IMR-90 (cell line): ENCODE results near the gene ADCY2. TPM values are rescaled to one million over a fixed set of nuclear protein-coding genes. Genes with fewer than 3 reads are reported as not detected.

Experiments
- ATAC-seq: fragments of 200-7000 bp; cut with Tn5 transposase; 2 replicates; pipeline ENCODE4 v1.9.1; 2020; ENCODE audit warnings: low read depth, mild to moderate bottlenecking, moderate library complexity
- BruUV-seq: library from RNA; stranded (reverse); fragments of 400-500 nt; replicated peaks from 2 replicates; lab custom pipeline; 2021; lab: Mats Ljungman, UMichigan
- CTCF ChIA-PET: fragments of 300-600 bp; formaldehyde crosslinking; extraction: SDS; loops from one replicate; lab custom pipeline; 2021; ENCODE audit warnings: antibody characterized with exemption; lab: Yijun Ruan, JAX
- POLR2A ChIA-PET: fragments of 300-600 bp; sonication (Branson Sonifier 250); formaldehyde crosslinking; loops from one replicate; lab custom pipeline; 2022; ENCODE audit warnings: antibody characterized with exemption; ENCODE audit not compliant: unreplicated experiment; lab: Charles Lee
- DNase-seq: peaks from one replicate; pipeline ENCODE4 v3.0.0; 2013
- H2AFZ ChIP-seq: replicated peaks from 2 replicates; pipeline ENCODE3; 2013; ENCODE audit warnings: low read length, mild to moderate bottlenecking; ENCODE audit not compliant: poor library complexity
- H2AK5ac ChIP-seq: 2 replicates; pipeline ENCODE4 v1.6.1; 2013; ENCODE audit warnings: low read depth, low read length, inconsistent platforms
- H2AK9ac ChIP-seq: replicated peaks from 2 replicates; pipeline ENCODE3; 2013; ENCODE audit warnings: mild to moderate bottlenecking, low read depth, low read length, moderate library complexity; ENCODE audit not compliant: poor library complexity
- H2BK120ac ChIP-seq: 2 replicates; pipeline ENCODE4 v1.6.1; 2013; ENCODE audit warnings: low read depth, low read length, inconsistent platforms
- H2BK15ac ChIP-seq: 3 replicates; pipeline ENCODE4 v1.6.1; 2013; ENCODE audit warnings: low read depth, low read length, inconsistent platforms
- H2BK20ac ChIP-seq: 2 replicates; pipeline ENCODE4 v1.6.1; 2013; ENCODE audit warnings: low read depth, mild to moderate bottlenecking, inconsistent platforms, low read length, moderate library complexity
- H2BK5ac ChIP-seq: 2 replicates; pipeline ENCODE4 v1.6.1; 2013; ENCODE audit warnings: mild to moderate bottlenecking, low read depth, low read length, inconsistent platforms; ENCODE audit not compliant: poor library complexity, severe bottlenecking
- H3K14ac ChIP-seq: replicated peaks from 2 replicates; pipeline ENCODE4 v1.6.1; 2013; ENCODE audit warnings: low read depth, low read length, inconsistent platforms
- H3K18ac ChIP-seq: 2 replicates; pipeline ENCODE4 v1.6.1; 2013; ENCODE audit warnings: low read depth, low read length, control low read depth
- H3K23ac ChIP-seq: 2 replicates; pipeline ENCODE4 v1.6.1; 2013; ENCODE audit warnings: low read depth, low read length, inconsistent platforms
- H3K27ac ChIP-seq: 2 replicates; pipeline ENCODE4 v1.5.1; 2013; ENCODE audit warnings: mild to moderate bottlenecking, control low read depth, low read length; ENCODE audit not compliant: insufficient read depth
- H3K27me3 ChIP-seq: 2 replicates; pipeline ENCODE4 v1.6.1; 2013; ENCODE audit warnings: low read length; ENCODE audit not compliant: control insufficient read depth, insufficient read depth
- H3K36me3 ChIP-seq: 2 replicates; pipeline ENCODE4 v1.6.1; 2013; ENCODE audit warnings: low read length, mixed read lengths; ENCODE audit not compliant: control insufficient read depth, insufficient read depth
- H3K4ac ChIP-seq: 2 replicates; pipeline ENCODE4 v1.6.1; 2013; ENCODE audit warnings: low read depth, low read length, inconsistent platforms
- H3K4me1 ChIP-seq: 2 replicates; pipeline ENCODE4 v1.6.1; 2013; ENCODE audit warnings: low read length, mixed read lengths; ENCODE audit not compliant: control insufficient read depth, insufficient read depth
- H3K4me2 ChIP-seq: 2 replicates; pipeline ENCODE4 v1.6.1; 2013; ENCODE audit warnings: low read depth, mild to moderate bottlenecking, control low read depth, low read length, moderate library complexity
- H3K4me3 ChIP-seq: 2 replicates; pipeline ENCODE4 v1.5.1; 2013; ENCODE audit warnings: low read depth, mild to moderate bottlenecking, control low read depth, low read length, moderate library complexity; ENCODE audit not compliant: insufficient read depth
- H3K56ac ChIP-seq: 2 replicates; pipeline ENCODE4 v1.6.1; 2013; ENCODE audit warnings: low read length, inconsistent platforms; ENCODE audit not compliant: insufficient read depth; ENCODE audit errors: extremely low read depth
- H3K79me1 ChIP-seq, 2 experiments: 2 replicates each; pipeline ENCODE4 v1.6.1; 2013; ENCODE audit warnings: low read length in 2 of 2, inconsistent platforms in 1 of 2, low read depth in 1 of 2
- H3K9ac ChIP-seq: 2 replicates; pipeline ENCODE4 v1.6.1; 2013; ENCODE audit warnings: low read depth, low read length, control low read depth
- H3K9me1 ChIP-seq: 2 replicates; pipeline ENCODE4 v1.6.1; 2013; ENCODE audit warnings: low read length, inconsistent platforms; ENCODE audit not compliant: insufficient read depth
- H3K9me3 ChIP-seq: 2 replicates; pipeline ENCODE4 v1.6.1; 2013; ENCODE audit warnings: low read length; ENCODE audit not compliant: control insufficient read depth, insufficient read depth
- H4K20me1 ChIP-seq: 2 replicates; pipeline ENCODE4 v1.6.1; 2013; ENCODE audit warnings: low read length, inconsistent platforms; ENCODE audit not compliant: insufficient read depth
- H4K5ac ChIP-seq: 2 replicates; pipeline ENCODE4 v1.6.1; 2013; ENCODE audit warnings: mild to moderate bottlenecking, low read depth, low read length, control low read depth
- H4K8ac ChIP-seq, 2 experiments: 2 replicates each; pipeline ENCODE4 v1.6.1; 2013; ENCODE audit warnings: low read depth in 2 of 2, low read length in 2 of 2, control low read depth in 1 of 2, inconsistent platforms in 1 of 2
- H4K91ac ChIP-seq: 2 replicates; pipeline ENCODE4 v1.6.1; 2013; ENCODE audit warnings: low read depth, low read length, inconsistent platforms; ENCODE audit not compliant: insufficient read depth
- BHLHE40 ChIP-seq: fragments of 150-350 bp; IDR thresholded peaks from 2 replicates; pipeline ENCODE4 v1.6.1; 2016; ENCODE audit warnings: mild to moderate bottlenecking, low read depth, low read length
- CEBPB ChIP-seq: IDR thresholded peaks from 2 replicates; pipeline ENCODE4 v1.6.1; 2012; ENCODE audit warnings: low read depth, low read length, improper control_type of control experiment
- CHD1 ChIP-seq: IDR thresholded peaks from 2 replicates; pipeline ENCODE4 v1.6.1; 2012; ENCODE audit warnings: low read depth, low read length, improper control_type of control experiment
- CTCF ChIP-seq: conservative IDR thresholded peaks from 2 replicates; pipeline ENCODE4 v1.5.1; 2012; ENCODE audit warnings: mild to moderate bottlenecking, low read depth, low read length, improper control_type of control experiment
- FOS ChIP-seq: fragments of 150-350 bp; IDR thresholded peaks from 2 replicates; pipeline ENCODE4 v1.6.1; 2016; ENCODE audit warnings: low read depth, low read length
- MAFK ChIP-seq: IDR thresholded peaks from 2 replicates; pipeline ENCODE4 v1.6.1; 2012; ENCODE audit warnings: low read depth, low read length, improper control_type of control experiment
- MAZ ChIP-seq: IDR thresholded peaks from 2 replicates; pipeline ENCODE4 v1.6.1; 2012; ENCODE audit warnings: low read depth, mild to moderate bottlenecking, low read length, improper control_type of control experiment, moderate library complexity, borderline replicate concordance
- MXI1 ChIP-seq: IDR thresholded peaks from 2 replicates; pipeline ENCODE4 v1.6.1; 2012; ENCODE audit warnings: low read depth, mild to moderate bottlenecking, low read length, moderate library complexity, borderline replicate concordance
- NFE2L2 ChIP-seq: fragments of 150-350 bp; IDR thresholded peaks from 2 replicates; pipeline ENCODE4 v1.6.1; 2016; ENCODE audit warnings: low read depth, mild to moderate bottlenecking, low read length
- POLR2A ChIP-seq: IDR thresholded peaks from 2 replicates; pipeline ENCODE4 v1.6.1; 2012; ENCODE audit warnings: mild to moderate bottlenecking, low read depth, low read length
- RAD21 ChIP-seq: IDR thresholded peaks from 2 replicates; pipeline ENCODE4 v1.6.1; 2012; ENCODE audit warnings: low read length, improper control_type of control experiment
- RCOR1 ChIP-seq: IDR thresholded peaks from 2 replicates; pipeline ENCODE4 v1.6.1; 2012; ENCODE audit warnings: mild to moderate bottlenecking, low read length, improper control_type of control experiment; ENCODE audit not compliant: insufficient replicate concordance
- RFX5 ChIP-seq: IDR thresholded peaks from 2 replicates; pipeline ENCODE4 v1.8.0; 2012; ENCODE audit warnings: low read depth, mild to moderate bottlenecking, low read length, moderate library complexity
- SMC3 ChIP-seq: fragments of 150-350 bp; IDR thresholded peaks from 2 replicates; pipeline ENCODE4 v1.6.1; 2016; ENCODE audit warnings: low read depth, mild to moderate bottlenecking, antibody characterized with exemption, low read length, moderate library complexity
- dilution Hi-C: fragments of 300-500 bp; cut with HindIII; formaldehyde crosslinking; loops from one replicate; pipeline ENCODE4 v1.14.3; 2018; ENCODE audit warnings: low sequenced_read_pairs; ENCODE audit not compliant: unreplicated experiment
- in situ Hi-C: fragments of 300-500 bp; cut with MboI; formaldehyde crosslinking; loops from 3 replicates; pipeline ENCODE4 v1.14.3; 2019; ENCODE audit warnings: low sequenced_read_pairs, inconsistent platforms, mixed read lengths
- intact Hi-C: fragments of 100-400 bp; cut with micrococcal nuclease; formaldehyde crosslinking; loops from 2 replicates; pipeline ENCODE4 v1.10.0; 2022
- polyA plus RNA-seq, 3 experiments: library from polyadenylated mRNA; depleted of rRNA; stranded (reverse); fragments of >200 nt; gene quantifications; 2 replicates each; pipeline ENCODE4 v1.2.3, GENCODE V29; 2012; ENCODE audit warnings: low replicate concordance in 1 of 3
- total RNA-seq: library from RNA; depleted of rRNA; stranded (reverse); fragments of >200 nt; gene quantifications from 2 replicates; pipeline ENCODE4 v1.2.3, GENCODE V29; 2012
- TF ChIP-seq, protein P1 (sequence below): fragments of 150-350 bp; IDR thresholded peaks from 2 replicates; pipeline ENCODE4 v1.6.1; 2016; ENCODE audit warnings: low read depth, mild to moderate bottlenecking, low read length, moderate library complexity, borderline replicate concordance
- TF ChIP-seq, protein P2 (sequence below): fragments of 150-350 bp; IDR thresholded peaks from 2 replicates; pipeline ENCODE4 v1.6.1; 2017; ENCODE audit warnings: mild to moderate bottlenecking, antibody characterized with exemption, low read length, low read depth

ADCY2 gene
- total and polyA plus RNA-seq, 2 of the 4 experiments (the other 2 are of a cell fraction), result not detected

DNA sequence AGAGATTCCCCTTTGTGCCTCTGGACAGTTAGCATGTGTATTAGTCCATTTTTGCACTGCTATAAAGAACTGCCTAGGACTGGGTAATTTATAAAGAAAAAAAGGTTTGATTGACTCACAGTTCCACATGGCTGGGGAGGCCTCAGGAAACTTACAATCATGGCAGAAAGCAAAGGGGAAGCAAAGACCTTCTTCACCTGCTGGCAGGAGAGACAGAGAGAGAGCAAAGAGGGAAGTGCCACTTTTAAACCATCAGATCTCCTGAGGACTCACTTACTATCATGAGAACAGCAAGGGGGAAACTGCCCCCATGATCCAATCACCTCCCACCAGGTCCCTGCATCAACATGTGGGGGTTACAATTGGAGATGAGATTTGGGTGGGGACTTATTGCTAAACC lies 449.0 kb downstream of the ADCY2 start:
- ATAC-seq (no peak), DNase-seq (no peak)
- Histone ChIP-seq H3K36me3 (no peaks in the 10 kb centered on the region), H3K9me3 (no peaks in the 10 kb centered on the region), H3K56ac (no peak overlapping the region), H3K23ac (no peak overlapping the region), H4K20me1 (no peaks in the 10 kb centered on the region), H4K8ac (no peak overlapping the region), H2BK5ac (no peak overlapping the region), H2AK5ac (no peak overlapping the region), H3K9ac (no peak overlapping the region), H3K27ac (no peak overlapping the region), H3K18ac (no peak overlapping the region), H2AFZ (no peak overlapping the region), H3K4me2 (no peak overlapping the region), H2BK15ac (no peak overlapping the region), H4K91ac (no peak overlapping the region), H2BK20ac (no peak overlapping the region), H3K4me1 (no peaks in the 10 kb centered on the region), H2AK9ac (no peak overlapping the region), H2BK120ac (no peak overlapping the region), H3K9me1 (no peaks in the 10 kb centered on the region), H3K79me1 (no peaks in the 10 kb centered on the region), H3K27me3 (peaks cover 25% of the 10 kb centered on the region), H3K14ac (no peak overlapping the region), H3K4me3 (no peak overlapping the region), H4K5ac (no peak overlapping the region), H3K4ac (no peak overlapping the region)
- POLR2A ChIA-PET, result no interaction called here
- in situ Hi-C loops (no loop called here), dilution Hi-C loops (no loop called here), intact Hi-C loops (no loop called here)
- CTCF ChIA-PET, result no interaction called here
- no peak for TF ChIP-seq SMC3
- TF ChIP-seq CEBPB, result no peak
- no peak for TF ChIP-seq RAD21
- TF ChIP-seq BHLHE40, result no peak
- no peak for TF ChIP-seq MAZ
- no peak for TF ChIP-seq FOS
- no peak for TF ChIP-seq RFX5
- TF ChIP-seq, protein P1, sequence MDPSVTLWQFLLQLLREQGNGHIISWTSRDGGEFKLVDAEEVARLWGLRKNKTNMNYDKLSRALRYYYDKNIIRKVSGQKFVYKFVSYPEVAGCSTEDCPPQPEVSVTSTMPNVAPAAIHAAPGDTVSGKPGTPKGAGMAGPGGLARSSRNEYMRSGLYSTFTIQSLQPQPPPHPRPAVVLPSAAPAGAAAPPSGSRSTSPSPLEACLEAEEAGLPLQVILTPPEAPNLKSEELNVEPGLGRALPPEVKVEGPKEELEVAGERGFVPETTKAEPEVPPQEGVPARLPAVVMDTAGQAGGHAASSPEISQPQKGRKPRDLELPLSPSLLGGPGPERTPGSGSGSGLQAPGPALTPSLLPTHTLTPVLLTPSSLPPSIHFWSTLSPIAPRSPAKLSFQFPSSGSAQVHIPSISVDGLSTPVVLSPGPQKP, result no peak
- no peak for TF ChIP-seq MXI1
- no peak for TF ChIP-seq CTCF
- no peak for TF ChIP-seq NFE2L2
- no peak for TF ChIP-seq RCOR1
- TF ChIP-seq, protein P2, sequence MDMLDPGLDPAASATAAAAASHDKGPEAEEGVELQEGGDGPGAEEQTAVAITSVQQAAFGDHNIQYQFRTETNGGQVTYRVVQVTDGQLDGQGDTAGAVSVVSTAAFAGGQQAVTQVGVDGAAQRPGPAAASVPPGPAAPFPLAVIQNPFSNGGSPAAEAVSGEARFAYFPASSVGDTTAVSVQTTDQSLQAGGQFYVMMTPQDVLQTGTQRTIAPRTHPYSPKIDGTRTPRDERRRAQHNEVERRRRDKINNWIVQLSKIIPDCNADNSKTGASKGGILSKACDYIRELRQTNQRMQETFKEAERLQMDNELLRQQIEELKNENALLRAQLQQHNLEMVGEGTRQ, result no peak
- no peak for TF ChIP-seq MAFK
- no peak for TF ChIP-seq CHD1
- no peak for TF ChIP-seq POLR2A
- BruUV-seq, result no TSS peak
